ENCODE results near the gene CSRNP3.

DNA sequence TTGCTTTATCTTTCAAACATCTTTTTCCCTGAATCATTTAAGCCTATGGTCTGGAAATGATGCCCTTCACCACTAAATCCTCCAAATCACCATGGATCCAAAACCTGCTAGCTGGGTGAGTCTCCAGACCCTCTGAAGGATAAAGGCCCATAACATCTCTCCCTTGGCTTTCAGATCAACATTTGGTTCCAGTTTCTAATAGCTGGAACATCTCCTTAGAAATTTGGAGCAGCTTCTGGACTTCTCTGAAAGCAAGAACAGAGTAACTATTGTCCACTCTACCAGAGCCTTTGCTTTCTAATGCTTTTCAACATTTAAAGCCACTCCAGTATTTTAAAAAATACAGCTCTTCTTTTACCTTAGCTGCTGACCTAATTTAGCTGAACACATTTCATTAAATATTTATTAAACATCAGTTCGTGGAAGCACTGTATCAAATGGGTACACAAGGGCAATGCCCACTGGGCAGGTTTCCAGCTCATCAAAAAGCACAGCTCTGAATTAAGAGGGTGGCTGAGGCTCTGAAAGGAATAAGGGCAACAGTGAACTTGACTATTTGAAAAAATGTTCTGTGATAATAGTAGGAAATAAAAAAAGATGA is 249.2 kb downstream of the CSRNP3 start:
- TF ChIP-seq EP300 (IDR thresholded peaks at IDR 0.05) (no peak), POLR2A (IDR thresholded peaks at IDR 0.05; ENCODE audit: low read length) (no peak), KDM1A (IDR thresholded peaks at IDR 0.05; ENCODE audit: low read depth) (no peak), SREBF2 (IDR thresholded peaks at IDR 0.05) (no peak), HDAC2 (IDR thresholded peaks at IDR 0.05) (no peak)
